ENCODE data around the gene IFRD2.

DNA sequence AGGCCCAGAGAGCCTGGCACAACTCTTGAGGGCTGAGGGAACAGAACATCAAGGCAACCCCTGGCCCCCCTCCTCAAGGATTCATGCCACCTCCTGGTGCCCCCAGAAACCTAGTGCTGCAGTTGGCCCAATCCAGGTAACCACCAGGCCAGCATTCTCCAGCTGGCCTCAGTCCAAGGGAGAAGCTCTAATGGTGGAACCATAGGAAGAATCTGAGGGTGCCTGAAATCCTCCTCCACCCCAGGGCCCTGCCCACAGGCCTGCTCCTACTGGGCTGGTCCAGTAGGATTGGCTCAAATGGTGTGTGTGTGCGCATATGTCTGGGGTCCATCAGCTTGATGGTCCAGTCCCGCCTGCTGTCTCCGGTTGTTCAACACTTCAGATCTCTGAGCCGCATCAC lies 22.6 kb upstream of the IFRD2 start:
- TF ChIP-seq, protein P1, sequence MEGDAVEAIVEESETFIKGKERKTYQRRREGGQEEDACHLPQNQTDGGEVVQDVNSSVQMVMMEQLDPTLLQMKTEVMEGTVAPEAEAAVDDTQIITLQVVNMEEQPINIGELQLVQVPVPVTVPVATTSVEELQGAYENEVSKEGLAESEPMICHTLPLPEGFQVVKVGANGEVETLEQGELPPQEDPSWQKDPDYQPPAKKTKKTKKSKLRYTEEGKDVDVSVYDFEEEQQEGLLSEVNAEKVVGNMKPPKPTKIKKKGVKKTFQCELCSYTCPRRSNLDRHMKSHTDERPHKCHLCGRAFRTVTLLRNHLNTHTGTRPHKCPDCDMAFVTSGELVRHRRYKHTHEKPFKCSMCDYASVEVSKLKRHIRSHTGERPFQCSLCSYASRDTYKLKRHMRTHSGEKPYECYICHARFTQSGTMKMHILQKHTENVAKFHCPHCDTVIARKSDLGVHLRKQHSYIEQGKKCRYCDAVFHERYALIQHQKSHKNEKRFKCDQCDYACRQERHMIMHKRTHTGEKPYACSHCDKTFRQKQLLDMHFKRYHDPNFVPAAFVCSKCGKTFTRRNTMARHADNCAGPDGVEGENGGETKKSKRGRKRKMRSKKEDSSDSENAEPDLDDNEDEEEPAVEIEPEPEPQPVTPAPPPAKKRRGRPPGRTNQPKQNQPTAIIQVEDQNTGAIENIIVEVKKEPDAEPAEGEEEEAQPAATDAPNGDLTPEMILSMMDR (conservative IDR thresholded peaks at IDR 0.05; ENCODE audit: low read depth, low read length) = no peak
- no peak for TF ChIP-seq EZH2 (IDR thresholded peaks at IDR 0.05; ENCODE audit: low read length, unreplicated experiment)
- no peak for TF ChIP-seq EZH2phosphoT487 (IDR thresholded peaks at IDR 0.05; ENCODE audit: borderline replicate concordance, low read length)
